Stimulated activated CD4-positive, alpha-beta T cell treated with anti-CD3 and anti-CD28 coated beads, Interleukin-12 subunit alpha, Interleukin-12 subunit beta, amount 100 ng/mL, for 48 hours (primary cell): ENCODE measurements around the gene SMIM24.
"Not testable (repeated sequence)": the region's sequence is repeated elsewhere in the genome, so short reads cannot be mapped to it uniquely, and the experiment has no call there.

ENCODE experiments used
- DNase-seq, 3 donors: peaks; one replicate each; pipeline ENCODE4 v3.0.0-alpha.2; 2020; ENCODE audit warnings: low read depth in 2 of 3, low spot score in 1 of 3

The SMIM24 gene

DNA sequence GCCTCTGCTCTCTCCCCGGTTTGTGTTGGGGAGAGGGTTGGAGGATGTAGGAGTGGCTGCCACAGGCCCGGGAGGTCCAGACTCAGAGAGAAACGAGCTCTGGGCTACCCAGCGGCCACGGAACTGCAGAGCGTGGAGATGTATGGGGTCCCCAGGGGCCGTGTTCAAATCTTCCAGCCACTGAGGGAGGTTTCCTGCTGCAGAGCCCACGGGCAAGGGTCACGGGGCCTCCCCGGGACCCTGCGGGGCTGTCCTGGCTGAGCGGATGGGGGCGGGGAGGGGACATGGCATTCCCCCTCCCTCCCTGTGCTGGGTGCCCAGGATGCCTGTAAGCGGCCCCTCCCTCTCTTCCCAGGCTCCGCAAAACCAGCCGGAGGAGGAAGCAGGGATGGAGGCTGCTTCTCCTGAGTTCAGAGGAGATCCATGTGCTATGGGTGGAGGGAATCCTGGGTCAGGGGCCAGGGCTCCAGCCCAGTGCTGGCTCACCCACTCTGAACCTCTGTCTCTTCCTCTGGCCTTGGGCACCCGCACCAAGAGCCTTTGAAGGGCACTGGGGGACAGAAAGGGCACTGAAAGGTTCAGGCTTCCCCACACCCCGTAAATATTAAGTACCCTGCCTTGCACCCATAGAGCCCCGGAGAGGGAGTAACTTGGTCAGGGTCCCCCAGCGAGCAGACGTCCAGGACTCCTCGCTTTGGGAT is 22.6 kb downstream of the SMIM24 start:
- DNase-seq, result no peak

DNA sequence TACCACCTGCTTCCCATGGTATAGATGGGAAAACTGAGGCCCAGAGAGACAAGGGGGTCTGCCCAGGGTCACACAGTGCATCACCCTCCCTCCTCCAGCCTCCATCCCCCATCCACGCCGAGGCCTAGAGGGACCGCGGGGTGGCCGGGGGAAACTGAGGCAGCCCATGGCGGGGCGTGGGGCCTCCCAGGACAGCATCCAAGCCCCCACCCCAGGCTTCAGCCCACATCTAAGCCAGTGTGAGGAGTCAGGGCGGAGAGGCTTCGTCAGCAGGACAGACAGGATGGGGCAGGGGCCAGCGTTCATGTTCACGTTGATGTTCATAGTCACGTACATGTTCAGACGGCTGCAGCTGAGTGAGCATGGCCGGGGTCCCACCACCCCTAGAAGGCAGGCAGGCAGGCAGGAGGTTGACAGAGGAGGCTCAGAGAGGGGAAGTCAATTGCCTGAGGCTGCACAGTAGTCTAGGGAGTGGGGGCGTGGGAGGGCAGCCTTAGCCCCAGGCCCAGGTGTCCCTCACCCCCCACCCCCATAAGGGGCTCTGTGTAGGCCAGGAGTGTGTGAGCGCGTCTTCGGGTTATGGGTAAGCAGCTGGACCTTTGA is 23.3 kb downstream of the SMIM24 start:
- no peak for DNase-seq

DNA sequence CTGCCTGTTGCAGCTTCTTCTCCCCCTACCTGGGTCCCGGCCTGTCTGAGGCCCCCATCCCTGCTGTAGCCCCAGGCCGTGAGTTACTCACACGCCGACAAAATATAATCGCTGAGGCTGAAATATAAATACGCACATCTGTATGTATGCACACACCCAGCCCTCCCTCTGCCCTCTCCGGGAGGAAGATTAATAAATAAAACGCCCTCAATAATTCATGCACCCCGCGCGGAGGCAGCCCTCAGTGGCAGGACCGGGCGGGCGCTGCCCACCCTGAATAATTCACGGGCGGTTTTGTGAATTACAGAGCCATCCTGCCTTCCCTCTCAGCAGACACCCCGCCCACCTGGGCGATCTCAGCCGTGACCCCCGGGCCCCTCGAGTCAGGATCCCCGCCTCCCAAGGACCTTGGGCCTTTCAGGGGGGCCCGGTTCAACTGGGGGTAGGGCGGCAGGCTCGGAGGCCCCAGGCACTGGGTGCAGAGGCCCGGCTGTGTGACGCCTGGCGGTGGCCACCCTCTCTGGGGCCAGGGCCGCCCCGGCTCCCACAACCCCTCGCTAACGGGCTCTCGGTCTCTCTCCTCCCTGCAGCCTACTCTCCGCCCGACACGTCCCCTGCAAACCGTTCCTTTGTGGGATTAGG is 24.2 kb downstream of the SMIM24 start:
- no peak for DNase-seq

DNA sequence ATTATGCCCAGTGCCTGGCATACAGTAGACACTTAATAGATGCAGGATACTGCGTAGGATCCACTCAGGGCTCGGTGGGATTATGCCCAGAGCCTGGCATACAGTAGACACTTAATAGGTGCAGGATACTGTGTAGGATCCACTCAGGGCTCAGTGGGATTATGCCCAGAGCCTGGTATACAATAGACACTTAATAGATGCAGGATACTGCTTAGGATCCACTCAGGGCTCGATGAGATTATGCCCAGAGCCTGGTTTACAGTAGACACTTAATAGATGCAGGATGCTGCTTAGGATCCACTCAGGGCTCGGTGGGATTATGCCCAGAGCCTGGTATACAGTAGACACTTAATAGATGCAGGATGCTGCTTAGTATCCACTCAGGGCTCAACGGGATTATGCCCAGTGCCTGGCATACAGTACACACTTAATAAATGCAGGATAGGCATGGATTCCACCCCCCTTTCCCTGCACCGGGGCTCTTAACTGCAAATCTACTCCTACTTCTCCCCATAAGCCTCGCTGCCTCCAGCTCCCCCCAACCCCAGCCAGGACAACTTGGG is 24.9 kb downstream of the SMIM24 start:
- no peak for DNase-seq

DNA sequence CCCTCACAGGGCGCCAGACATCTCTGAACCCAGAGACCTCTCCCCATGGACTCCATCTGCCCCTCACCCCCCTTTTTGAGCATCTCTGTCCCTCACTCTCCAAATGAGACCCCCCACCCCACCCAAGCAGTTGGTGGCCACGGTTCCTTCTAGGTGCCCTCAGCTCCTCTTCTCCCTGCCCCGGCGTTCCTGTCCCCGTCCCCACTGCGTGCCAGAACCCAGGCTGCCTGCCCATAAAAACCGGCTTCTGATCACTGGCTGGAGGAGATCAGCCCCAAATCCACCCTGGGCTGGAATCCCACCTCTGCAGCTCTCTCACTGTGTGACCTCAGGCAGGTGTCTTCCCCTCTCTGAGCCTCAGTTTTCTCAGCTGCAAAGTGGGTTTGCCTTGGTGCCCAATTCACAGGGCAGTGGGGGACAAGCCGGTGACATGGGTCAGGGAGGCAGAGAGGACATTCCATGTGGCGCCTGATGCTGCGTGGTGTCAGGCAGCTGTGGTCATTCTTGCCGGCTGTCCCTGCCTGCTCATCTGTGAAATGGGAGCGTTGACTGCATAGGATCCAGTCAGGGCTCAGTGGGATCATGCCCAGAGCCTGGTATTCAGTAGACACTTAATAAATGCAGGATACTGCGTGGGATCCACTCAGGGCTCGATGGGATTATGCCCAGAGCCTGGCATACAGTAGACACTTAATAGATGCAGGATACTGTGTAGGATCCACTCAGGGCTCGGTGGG is 25.5 kb downstream of the SMIM24 start:
- DNase-seq, result no peak

DNA sequence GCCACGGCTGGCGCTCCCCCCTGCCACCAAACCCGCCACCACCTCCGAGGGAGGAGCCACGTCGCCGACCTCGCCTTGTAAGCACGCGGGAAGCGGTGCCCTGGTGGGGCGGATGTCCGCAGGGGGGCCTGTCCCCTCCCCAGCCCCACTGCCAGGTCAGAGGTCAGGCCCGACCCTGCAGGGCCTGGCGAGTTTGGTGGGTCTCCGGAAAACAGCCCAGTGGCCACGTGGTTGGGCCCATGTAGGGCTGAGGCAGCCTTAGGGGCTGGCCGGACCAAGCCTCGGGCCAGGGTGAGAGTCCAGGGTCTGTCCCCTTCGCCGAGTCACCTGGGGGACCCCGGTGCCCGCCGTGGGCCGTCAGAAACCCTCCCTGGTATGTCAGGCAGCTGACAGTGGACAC is 26.5 kb downstream of the SMIM24 start:
- no peak for DNase-seq

DNA sequence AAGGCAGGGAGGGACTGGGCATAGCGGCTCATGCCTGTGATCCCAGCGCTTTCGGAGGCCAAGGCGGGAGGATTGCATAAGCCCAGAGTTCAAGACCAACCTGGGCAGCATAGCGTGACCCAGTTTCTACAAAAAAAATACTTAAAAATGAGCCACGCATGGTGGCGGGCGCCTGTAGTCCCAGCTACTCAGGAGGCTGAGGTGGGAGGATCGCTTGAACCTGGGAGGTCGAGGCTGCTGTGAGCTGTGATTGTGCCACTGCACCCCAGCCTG is 27.4 kb downstream of the SMIM24 start:
- DNase-seq, result not testable (repeated sequence)

DNA sequence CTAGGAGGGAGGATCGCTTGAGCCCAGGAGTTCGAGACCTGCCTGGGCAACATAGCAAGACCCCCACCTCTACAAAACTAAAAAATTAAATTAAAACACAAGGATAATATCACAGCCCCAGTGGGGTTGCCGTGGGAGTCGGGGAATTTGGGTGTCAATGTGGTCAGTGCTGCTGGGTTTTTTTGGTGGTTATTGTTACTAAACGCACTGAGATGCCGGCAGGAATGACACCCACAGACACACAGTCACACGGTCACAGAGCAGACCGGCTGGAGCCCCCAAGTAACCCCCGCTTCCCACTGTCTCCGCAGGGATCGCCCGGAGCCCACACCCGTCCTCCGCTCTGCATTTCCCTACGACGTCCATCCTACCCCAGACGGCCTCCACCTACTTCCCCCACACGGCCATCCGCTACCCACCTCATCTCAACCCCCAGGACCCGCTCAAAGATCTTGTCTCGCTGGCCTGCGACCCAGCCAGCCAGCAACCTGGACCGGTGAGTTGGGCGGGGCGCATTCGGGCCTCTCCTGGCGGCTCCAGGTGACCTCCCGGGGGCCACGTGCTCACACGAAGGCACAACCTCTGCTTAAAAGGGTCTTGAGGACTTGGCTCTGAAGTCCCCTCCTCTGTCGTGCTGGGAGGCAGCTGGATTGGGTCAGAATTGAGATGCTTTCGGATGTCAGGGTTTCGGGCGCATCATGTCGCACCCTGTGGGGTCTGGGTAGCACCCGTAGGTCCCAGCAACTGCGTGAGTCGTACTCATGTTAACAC is 28.0 kb downstream of the SMIM24 start:
- no peak for DNase-seq

DNA sequence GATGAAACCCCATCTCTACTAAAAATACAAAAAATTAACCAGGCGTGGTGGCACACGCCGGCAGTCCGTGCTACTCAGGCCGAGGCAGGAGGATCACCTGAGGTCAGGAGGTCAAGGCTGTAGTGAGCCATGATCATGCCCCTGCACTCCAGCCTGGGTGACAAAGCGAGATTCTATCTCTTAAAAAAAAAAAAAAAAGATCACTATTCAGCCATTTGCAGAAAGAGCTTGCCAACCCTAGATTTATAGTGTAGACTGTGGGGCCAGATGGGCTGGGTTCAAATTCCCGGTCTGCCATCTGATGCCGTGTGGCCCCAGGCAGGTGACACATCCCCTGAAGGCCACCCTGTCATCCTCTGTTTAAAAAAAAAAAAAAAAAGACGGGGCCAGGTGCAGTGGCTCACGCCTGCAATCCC is 28.9 kb downstream of the SMIM24 start:
- no peak for DNase-seq

DNA sequence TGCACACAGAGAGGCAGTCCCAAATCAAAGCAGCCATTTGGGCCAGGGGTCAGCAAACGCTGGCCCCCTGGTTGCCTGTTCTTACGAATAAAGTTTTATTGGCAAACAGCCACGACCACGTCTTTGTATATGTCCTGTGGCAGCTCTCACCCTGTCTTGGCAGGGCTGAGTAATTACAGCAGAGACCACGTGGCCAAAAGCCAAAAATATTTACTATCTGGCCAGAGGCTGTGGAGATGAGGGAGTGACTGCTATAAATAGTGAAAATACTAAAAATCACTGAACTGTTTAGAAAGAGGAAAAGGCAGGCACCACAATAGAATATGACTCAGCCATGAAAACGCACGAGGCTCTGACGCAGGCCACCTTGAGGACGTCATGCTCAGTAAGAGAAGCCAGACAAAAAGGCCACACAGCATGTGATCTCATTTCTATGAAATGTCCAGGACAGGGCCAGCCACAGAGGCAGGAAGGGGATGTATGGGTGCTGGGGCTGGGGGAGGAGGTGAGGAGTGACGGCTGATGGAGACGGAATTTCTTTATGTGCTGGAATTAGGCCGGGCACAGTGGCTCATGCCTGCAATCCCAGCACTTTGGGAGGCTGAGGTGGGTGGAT is 29.4 kb downstream of the SMIM24 start:
- no peak for DNase-seq

DNA sequence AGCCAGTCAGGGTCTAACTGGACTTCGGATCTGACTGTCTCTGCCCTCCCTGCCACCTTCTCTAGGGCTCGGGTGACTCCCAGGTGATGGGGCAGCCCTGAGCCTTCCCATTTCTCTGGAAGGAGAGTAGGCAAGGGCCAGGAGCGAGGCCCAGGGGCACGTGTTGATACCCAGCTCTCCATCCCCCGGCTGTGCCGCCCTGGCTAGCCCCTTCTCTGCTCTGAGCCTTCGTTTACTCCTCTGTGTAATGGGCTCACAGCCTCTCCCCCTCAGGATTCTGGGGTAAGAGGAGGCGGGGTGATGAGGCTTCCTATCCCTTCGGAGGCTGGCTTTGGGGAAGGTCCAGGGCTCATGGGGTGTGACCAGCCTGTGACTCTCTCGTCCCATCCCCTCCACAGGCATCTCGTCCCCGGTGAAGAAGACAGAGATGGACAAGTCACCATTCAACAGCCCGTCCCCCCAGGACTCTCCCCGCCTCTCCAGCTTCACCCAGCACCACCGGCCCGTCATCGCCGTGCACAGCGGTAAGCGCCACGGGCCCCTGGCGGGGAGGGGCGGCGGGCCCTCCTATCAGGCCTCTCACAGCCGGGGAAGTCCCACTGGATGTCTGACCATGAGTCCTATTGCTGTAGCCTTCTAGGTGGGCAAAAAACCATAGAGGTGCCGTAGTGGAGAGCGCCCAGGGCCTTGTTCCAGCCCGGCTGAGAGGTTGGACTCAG is 31.6 kb downstream of the SMIM24 start:
- no peak for DNase-seq

DNA sequence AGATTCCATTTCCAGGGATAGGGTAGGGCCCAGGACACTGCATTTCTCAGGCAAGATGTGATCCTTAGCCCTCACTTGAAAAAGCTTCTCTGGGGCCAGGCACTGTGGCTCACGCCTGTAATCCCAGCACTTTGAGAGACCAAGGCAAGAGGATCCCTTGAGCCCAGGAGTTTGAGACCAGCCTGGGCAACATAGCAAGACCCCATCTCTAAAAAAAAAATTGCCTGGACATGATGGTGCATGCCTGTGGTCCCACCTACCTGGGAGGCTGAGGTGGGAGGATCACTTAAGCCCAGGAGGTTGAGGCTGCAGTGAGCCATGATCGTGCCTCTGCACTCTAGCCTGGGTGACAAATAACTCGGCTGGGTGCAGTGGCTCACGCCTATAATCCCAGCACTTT is 33.7 kb downstream of the SMIM24 start:
- not testable (repeated sequence) for DNase-seq

DNA sequence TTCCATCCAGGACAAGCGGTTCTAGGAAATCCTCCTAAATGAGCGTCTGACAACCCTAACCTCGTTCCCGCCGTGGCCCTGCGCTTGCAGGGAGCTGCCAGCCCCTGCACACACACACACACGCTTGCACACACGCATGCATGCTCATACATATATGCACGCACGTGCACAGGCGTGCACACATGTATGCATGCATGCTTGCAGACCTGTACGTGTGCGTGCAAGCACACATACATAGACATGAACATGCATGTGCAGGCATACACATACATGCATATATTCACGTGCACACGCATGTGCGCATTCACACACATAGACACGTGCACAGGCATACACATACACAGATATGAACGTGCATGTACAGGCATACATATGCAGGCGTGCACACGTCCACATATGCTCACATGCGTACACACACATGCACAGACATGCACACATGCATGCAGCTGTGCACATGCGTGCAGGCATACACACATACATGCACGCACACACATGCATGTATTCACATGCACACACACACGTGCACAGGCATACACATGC is 35.6 kb downstream of the SMIM24 start:
- DNase-seq, result no peak

DNA sequence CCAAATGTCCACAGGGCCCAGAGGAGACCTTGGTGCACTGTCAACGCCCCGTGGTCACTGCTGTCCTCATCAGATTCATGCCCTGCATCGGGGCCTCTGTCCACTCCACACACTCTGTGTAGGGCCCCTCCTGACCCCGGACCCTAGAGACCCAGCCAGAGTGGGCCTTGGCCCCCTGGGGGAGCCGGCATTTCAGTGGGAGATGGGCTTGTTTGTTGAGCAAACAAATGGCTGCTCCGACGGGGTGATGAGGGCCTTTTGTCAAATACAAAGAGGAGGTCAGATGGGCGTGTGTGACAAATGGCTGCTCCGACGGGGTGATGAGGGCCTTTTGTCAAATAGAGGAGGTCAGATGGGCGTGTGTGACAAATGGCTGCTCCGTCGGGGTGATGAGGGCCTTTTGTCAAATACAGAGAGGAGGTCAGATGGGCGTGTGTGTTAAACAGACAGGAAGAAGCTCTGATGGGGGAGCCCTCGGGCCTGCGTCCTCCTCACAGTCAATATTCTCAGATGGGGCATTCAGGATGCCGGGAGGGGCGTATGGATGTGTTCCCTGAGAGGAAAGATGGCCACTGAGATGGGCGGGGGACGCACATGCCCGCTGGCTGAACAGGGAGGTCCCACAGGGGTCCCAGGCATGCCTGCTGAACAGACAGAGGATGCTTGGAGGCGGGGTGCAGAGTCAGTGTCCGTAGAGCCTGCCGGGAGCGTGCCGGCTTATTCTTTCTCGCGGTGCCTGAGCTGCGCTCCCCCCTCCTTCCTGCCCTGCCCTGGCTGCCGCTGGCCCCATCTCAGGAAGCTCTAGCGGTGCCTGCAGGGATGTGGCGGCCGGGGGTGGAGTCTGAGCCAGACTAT is 36.3 kb downstream of the SMIM24 start:
- DNase-seq, result no peak

DNA sequence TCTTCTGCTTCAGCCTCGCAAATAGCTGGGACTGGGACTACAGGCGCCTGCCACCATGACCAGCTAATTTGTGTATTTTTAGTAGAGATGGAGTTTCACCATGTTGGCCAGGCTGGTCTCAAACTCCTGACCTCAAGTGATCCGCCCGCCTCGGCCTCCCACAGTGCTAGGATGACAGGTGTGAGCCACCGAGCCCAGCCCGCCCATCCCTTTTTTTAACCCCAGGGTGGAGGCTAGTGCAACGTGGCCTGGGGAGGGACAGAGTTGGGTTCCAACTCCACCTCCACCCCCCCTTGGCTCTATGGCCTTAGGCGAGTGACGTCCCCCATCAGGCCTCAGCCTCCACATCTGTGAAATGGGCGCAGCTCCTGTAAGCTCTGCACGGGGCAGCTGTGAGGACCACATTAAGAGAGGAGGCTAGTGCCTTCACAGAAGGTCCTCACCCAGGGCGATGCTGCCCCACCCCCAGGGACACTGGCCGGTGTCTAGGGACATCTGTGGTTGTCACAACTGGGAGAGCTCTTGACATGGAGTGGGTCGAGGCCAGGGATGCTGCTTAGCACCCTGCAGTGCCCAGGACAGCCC is 37.7 kb downstream of the SMIM24 start:
- no peak for DNase-seq

DNA sequence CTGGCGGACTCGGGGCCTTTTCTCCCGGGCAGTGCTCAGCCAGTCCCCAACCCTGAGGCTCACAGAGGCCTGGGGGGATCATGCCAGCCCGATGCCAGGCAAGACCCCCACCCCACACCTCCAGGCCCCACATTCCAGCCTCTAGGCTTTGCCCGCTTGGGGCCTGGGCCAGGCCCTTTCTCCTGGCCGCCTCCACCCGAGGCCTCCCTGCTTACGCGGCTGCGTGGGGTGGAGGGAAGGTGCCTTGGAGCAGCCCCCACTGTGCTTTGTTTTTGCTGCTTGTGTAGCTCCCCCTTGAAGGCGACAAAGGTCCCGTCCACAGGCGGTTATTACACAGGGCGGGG is 38.4 kb downstream of the SMIM24 start:
- no peak for DNase-seq

DNA sequence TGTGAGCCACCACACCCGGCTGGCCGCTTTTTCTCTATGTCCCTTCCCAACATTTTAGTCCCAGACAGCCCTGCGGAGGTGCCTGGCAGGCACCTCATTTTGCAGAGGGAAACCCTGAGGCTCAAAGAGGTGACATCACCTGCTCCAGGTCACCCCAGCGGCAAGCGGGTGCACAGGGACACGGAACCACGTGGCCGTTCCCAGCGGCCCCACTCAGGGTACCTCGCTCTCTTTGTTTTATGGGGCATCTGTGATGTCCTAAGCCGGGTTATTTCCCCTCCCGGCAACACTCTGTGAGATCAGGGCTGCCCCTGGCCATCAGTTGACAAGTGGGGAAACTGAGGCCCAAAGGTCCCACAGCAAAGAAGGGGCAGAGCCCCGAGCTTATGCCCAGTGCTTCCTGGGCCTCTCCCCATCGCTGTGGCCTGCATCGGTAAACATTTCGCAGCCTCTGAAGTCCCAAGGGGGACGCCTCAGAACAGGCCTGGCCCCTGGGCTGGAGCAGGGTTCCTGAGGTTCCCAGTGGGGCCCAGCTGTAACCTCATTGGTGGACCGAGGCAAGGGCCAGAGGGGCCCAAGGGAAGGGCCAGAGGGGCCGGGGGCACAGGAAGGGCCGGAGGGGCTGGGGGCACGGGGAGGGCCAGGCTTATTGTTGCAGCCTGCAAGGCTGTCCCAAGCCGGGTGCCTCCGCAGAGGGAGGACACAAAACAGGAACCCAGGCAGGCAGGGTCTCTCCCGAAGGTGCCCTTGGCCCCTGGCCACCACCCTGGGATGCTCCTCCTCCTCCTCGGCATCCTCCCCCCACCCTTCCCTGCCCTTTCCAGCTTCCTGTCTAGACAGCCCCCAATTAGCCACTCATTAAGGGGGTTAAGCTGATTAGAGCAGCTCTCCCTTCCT is 39.0 kb downstream of the SMIM24 start:
- no peak for DNase-seq

DNA sequence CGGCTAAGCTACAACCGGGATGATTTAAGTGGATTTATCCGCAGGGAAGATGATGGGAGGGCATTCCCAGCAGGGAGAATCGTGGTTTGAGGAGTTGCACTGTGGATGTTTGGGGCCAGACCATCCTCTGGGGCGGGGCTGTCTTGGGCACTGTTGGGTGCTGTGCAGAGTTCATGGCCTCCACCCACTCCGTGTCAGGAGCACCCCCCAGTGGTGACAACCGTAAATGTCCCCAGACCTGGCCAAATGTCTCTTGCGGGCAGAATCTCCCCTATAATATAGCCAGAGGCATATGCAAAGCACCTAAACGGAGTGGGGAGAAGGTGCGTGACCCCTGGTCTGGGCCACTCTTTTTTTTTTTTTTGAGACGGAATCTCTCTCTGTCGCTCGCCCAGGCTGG is 40.2 kb downstream of the SMIM24 start:
- peak; percentile 27 to 53 (median 48) for DNase-seq
